ENCODE data around the gene MTA1. TPM values are rescaled to one million over a fixed set of nuclear protein-coding genes. Genes with fewer than 3 reads are reported as not detected.

Gene MTA1
- total and polyA plus RNA-seq, 7 experiments from 2014 or later: 2.8 to 132 (median 117) TPM

- H3K9me3 Mint-ChIP-seq: no peaks in the 10 kb centered on the region
- H3K27ac ChIP-seq (ENCODE audit: low read depth, low read length): no peak overlapping the region
- no peak overlapping the region for H3K4me3 Mint-ChIP-seq
- no peaks in the 10 kb centered on the region for H3K9me3 ChIP-seq (ENCODE audit: control insufficient read depth in 2 of 3, low read length in 3 of 3)
- ATAC-seq: no peak
- ChIA-PET POLR2A (interaction anchor here (0.6 kb wide), 1 partner anchor 19 kb away, joined by 3 read pairs; no protein-coding TSS in a partner anchor), CTCF (interaction anchor here (1.5 to 1.8 kb wide), 2 partner anchors 11 to 53 kb away, joined by 4 read pairs; no protein-coding TSS in a partner anchor)
- H3K4me1 ChIP-seq (ENCODE audit: control insufficient read depth in 2 of 2, insufficient read depth in 2 of 2, low read length in 2 of 2): no peaks in the 10 kb centered on the region
- H3K4me3 ChIP-seq (ENCODE audit: low read length): no peak overlapping the region
- no peak for DNase-seq
- no peaks in the 10 kb centered on the region for H3K27me3 Mint-ChIP-seq
- H3K4me1 Mint-ChIP-seq: peaks cover 5 to 21% (median 18%) of the 10 kb centered on the region in 7 donors
- H3K27me3 ChIP-seq (ENCODE audit: control insufficient read depth in 2 of 2, insufficient read depth in 2 of 2, low read length in 2 of 2): no peaks in the 10 kb centered on the region
- intact Hi-C loops (cut with micrococcal nuclease): no loop called here
- H3K36me3 ChIP-seq (ENCODE audit: control insufficient read depth in 2 of 3, insufficient read depth in 3 of 3, low read length in 3 of 3): peaks cover 0 to 36% (median 0%) of the 10 kb centered on the region in 3 experiments
- no peak overlapping the region for H3K27ac Mint-ChIP-seq
- H3K36me3 Mint-ChIP-seq: peaks cover 0 to 3% (median 0%) of the 10 kb centered on the region in 5 donors
Observed at GRCh38 chr14:105436402-105436801, 16.8 kb downstream of the MTA1 start.

- ATAC-seq: no peak
- ChIA-PET CTCF (interaction anchor here (1.5 to 1.8 kb wide), 2 partner anchors 10 to 53 kb away, joined by 4 read pairs; no protein-coding TSS in a partner anchor), POLR2A (interaction anchor here (1.0 kb wide), 1 partner anchor 10 kb away, joined by 5 read pairs; no protein-coding TSS in a partner anchor)
Observed at GRCh38 chr14:105436891-105437722, 17.5 kb downstream of the MTA1 start.

GRCh38 chr14:105437723-105438500 lies 18.3 kb downstream of the MTA1 start:
- DNase-seq: no peak
- no peak overlapping the region for H3K27ac ChIP-seq (ENCODE audit: low read depth, low read length)
- no peak for ATAC-seq
- no peak overlapping the region for H3K4me3 ChIP-seq (ENCODE audit: low read length)
- ChIA-PET CTCF (interaction anchor here (0.6 to 1.8 kb wide), 2 partner anchors 9 to 107 kb away, joined by 3 to 4 read pairs; no protein-coding TSS in a partner anchor), POLR2A (interaction anchor here (1.0 kb wide), 1 partner anchor 10 kb away, joined by 5 read pairs; no protein-coding TSS in a partner anchor)
- H3K4me3 Mint-ChIP-seq: no peak overlapping the region
- no peaks in the 10 kb centered on the region for H3K27me3 Mint-ChIP-seq
- H3K27me3 ChIP-seq (ENCODE audit: control insufficient read depth in 2 of 2, insufficient read depth in 2 of 2, low read length in 2 of 2): no peaks in the 10 kb centered on the region
- no peak overlapping the region for H3K27ac Mint-ChIP-seq
- H3K36me3 ChIP-seq (ENCODE audit: control insufficient read depth in 2 of 3, insufficient read depth in 3 of 3, low read length in 3 of 3): peaks cover 0 to 36% (median 0%) of the 10 kb centered on the region in 3 experiments
- no peaks in the 10 kb centered on the region for H3K9me3 ChIP-seq (ENCODE audit: control insufficient read depth in 2 of 3, low read length in 3 of 3)
- H3K4me1 Mint-ChIP-seq: peaks cover 5 to 21% (median 18%) of the 10 kb centered on the region in 7 donors
- intact Hi-C loops (cut with micrococcal nuclease): no loop called here
- H3K36me3 Mint-ChIP-seq: peaks cover 0 to 5% (median 4%) of the 10 kb centered on the region in 5 donors
- H3K9me3 Mint-ChIP-seq: peaks cover 0 to 2% (median 0%) of the 10 kb centered on the region in 11 donors
- no peaks in the 10 kb centered on the region for H3K4me1 ChIP-seq (ENCODE audit: control insufficient read depth in 2 of 2, insufficient read depth in 2 of 2, low read length in 2 of 2)

More at GRCh38 chr14:105436891-105437722, 17.5 kb downstream of the MTA1 start:
- intact Hi-C loops (cut with micrococcal nuclease): no loop called here
- Mint-ChIP-seq H3K27me3 (no peaks in the 10 kb centered on the region), H3K4me1 (peaks cover 5 to 21% (median 18%) of the 10 kb centered on the region in 7 donors), H3K27ac (no peak overlapping the region), H3K4me3 (no peak overlapping the region), H3K36me3 (peaks cover 0 to 5% (median 4%) of the 10 kb centered on the region in 5 donors), H3K9me3 (peaks cover 0 to 2% (median 0%) of the 10 kb centered on the region in 11 donors)
- Histone ChIP-seq H3K27me3 (ENCODE audit: control insufficient read depth in 2 of 2, insufficient read depth in 2 of 2, low read length in 2 of 2) (no peaks in the 10 kb centered on the region), H3K4me1 (ENCODE audit: control insufficient read depth in 2 of 2, insufficient read depth in 2 of 2, low read length in 2 of 2) (no peaks in the 10 kb centered on the region), H3K9me3 (ENCODE audit: control insufficient read depth in 2 of 3, low read length in 3 of 3) (no peaks in the 10 kb centered on the region), H3K4me3 (ENCODE audit: low read length) (no peak overlapping the region), H3K36me3 (ENCODE audit: control insufficient read depth in 2 of 3, insufficient read depth in 3 of 3, low read length in 3 of 3) (peaks cover 0 to 36% (median 0%) of the 10 kb centered on the region in 3 experiments), H3K27ac (ENCODE audit: low read depth, low read length) (no peak overlapping the region)
- no peak for DNase-seq

DNA sequence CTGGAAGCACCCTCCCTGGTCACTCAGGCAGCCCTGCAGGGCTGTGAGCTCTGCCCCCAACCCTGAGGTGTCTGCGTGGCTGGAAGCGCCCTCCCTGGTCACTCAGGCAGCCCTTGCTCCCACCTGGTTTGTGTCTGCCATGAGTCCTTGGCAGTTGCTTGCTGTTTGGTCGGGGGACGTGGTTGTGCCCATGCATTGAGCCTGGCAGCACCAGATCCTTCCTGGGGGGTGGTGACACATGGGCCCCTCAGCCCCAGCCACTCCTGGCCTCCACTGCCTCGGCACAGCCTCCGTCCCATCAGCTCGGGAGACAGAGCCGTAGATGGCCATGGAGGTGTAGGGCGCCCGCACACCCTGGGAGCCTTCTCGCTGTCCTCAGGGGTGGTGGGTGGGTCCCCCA lies 19.6 kb downstream of the MTA1 start:
- Histone ChIP-seq H3K27ac (ENCODE audit: low read depth, low read length) (no peak overlapping the region), H3K27me3 (ENCODE audit: control insufficient read depth in 2 of 2, insufficient read depth in 2 of 2, low read length in 2 of 2) (no peaks in the 10 kb centered on the region), H3K36me3 (ENCODE audit: control insufficient read depth in 2 of 3, insufficient read depth in 3 of 3, low read length in 3 of 3) (peaks cover 0 to 36% (median 0%) of the 10 kb centered on the region in 3 experiments), H3K4me1 (ENCODE audit: control insufficient read depth in 2 of 2, insufficient read depth in 2 of 2, low read length in 2 of 2) (no peaks in the 10 kb centered on the region), H3K9me3 (ENCODE audit: control insufficient read depth in 2 of 3, low read length in 3 of 3) (no peaks in the 10 kb centered on the region), H3K4me3 (ENCODE audit: low read length) (no peak overlapping the region)
- CTCF ChIA-PET: interaction anchor here (0.7 kb wide), 1 partner anchor 18 kb away, joined by 3 read pairs; no protein-coding TSS in a partner anchor
- no peak for DNase-seq
- Mint-ChIP-seq H3K4me1 (peaks cover 5 to 21% (median 18%) of the 10 kb centered on the region in 7 donors), H3K4me3 (no peak overlapping the region), H3K9me3 (peaks cover 0 to 2% (median 0%) of the 10 kb centered on the region in 11 donors), H3K27ac (no peak overlapping the region), H3K36me3 (peaks cover 0 to 5% (median 4%) of the 10 kb centered on the region in 5 donors), H3K27me3 (no peaks in the 10 kb centered on the region)
- intact Hi-C loops (cut with micrococcal nuclease): no loop called here
- POLR2A ChIA-PET: no interaction called here
- ATAC-seq: no peak

- ATAC-seq (no peak), DNase-seq (no peak)
- Mint-ChIP-seq H3K27me3 (no peaks in the 10 kb centered on the region), H3K4me1 (peaks cover 5 to 18% (median 15%) of the 10 kb centered on the region in 7 donors), H3K4me3 (no peak overlapping the region), H3K27ac (no peak overlapping the region), H3K9me3 (peaks cover 0 to 2% (median 0%) of the 10 kb centered on the region in 11 donors), H3K36me3 (peaks cover 0 to 5% (median 4%) of the 10 kb centered on the region in 5 donors)
- Histone ChIP-seq H3K27ac (ENCODE audit: low read depth, low read length) (no peak overlapping the region), H3K4me3 (ENCODE audit: low read length) (no peak overlapping the region), H3K27me3 (ENCODE audit: control insufficient read depth in 2 of 2, insufficient read depth in 2 of 2, low read length in 2 of 2) (no peaks in the 10 kb centered on the region), H3K36me3 (ENCODE audit: control insufficient read depth in 2 of 3, insufficient read depth in 3 of 3, low read length in 3 of 3) (peaks cover 0 to 36% (median 0%) of the 10 kb centered on the region in 3 experiments), H3K9me3 (ENCODE audit: control insufficient read depth in 2 of 3, low read length in 3 of 3) (no peaks in the 10 kb centered on the region), H3K4me1 (ENCODE audit: control insufficient read depth in 2 of 2, insufficient read depth in 2 of 2, low read length in 2 of 2) (no peaks in the 10 kb centered on the region)
- intact Hi-C loops (cut with micrococcal nuclease): no loop called here
- POLR2A ChIA-PET: no interaction called here
- CTCF ChIA-PET: no interaction called here
Observed at GRCh38 chr14:105439710-105440553, 20.3 kb downstream of the MTA1 start.

DNA sequence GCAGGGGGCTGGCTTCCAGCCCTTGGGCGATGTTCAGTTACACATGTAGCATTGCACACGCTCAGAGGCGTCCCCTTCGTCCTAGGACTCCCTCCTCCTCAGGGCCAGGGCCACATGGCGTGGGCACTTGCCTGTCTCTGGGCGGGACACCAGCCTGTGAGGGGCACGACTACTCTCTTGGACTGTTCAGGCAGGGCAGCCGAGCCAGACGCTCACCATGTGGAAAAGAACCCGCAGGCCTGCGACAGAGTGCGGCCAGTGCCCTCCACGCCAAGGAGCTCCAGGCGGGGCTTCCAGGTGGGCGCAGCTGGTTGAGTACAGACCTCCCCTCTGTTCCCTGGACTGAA lies 20.9 kb downstream of the MTA1 start:
- no peaks in the 10 kb centered on the region for H3K4me1 ChIP-seq (ENCODE audit: control insufficient read depth in 2 of 2, insufficient read depth in 2 of 2, low read length in 2 of 2)
- H3K36me3 Mint-ChIP-seq: peaks cover 0 to 4% (median 3%) of the 10 kb centered on the region in 5 donors
- CTCF ChIA-PET: no interaction called here
- ATAC-seq (peak; percentile 22), DNase-seq (no peak)
- H3K9me3 Mint-ChIP-seq: peaks cover 0 to 2% (median 0%) of the 10 kb centered on the region in 11 donors
- peaks cover 0 to 40% (median 0%) of the 10 kb centered on the region in 3 experiments for H3K36me3 ChIP-seq (ENCODE audit: control insufficient read depth in 2 of 3, insufficient read depth in 3 of 3, low read length in 3 of 3)
- H3K27ac ChIP-seq (ENCODE audit: low read depth, low read length): no peak overlapping the region
- intact Hi-C loops (cut with micrococcal nuclease): no loop called here
- H3K4me3 ChIP-seq (ENCODE audit: low read length): no peak overlapping the region
- peaks cover 3 to 13% (median 11%) of the 10 kb centered on the region in 7 donors for H3K4me1 Mint-ChIP-seq
- POLR2A ChIA-PET: no interaction called here
- no peak overlapping the region for H3K4me3 Mint-ChIP-seq
- H3K27me3 Mint-ChIP-seq: no peaks in the 10 kb centered on the region
- H3K27ac Mint-ChIP-seq: no peak overlapping the region
- no peaks in the 10 kb centered on the region for H3K27me3 ChIP-seq (ENCODE audit: control insufficient read depth in 2 of 2, insufficient read depth in 2 of 2, low read length in 2 of 2)
- no peaks in the 10 kb centered on the region for H3K9me3 ChIP-seq (ENCODE audit: control insufficient read depth in 2 of 3, low read length in 3 of 3)
